Activated T-helper 2 cell treated with anti-CD3 and anti-CD28 coated beads, Interferon-gamma antibody, Interleukin-2, Interleukin-4, amounts not matched to agents 10 μg/mL and 5 μg/mL and 100 μg/mL, durations not matched to agents 14 hours and 24 hours and 36 hours (primary cell): ENCODE data around the gene FANCE. TPM values are rescaled to one million over a fixed set of nuclear protein-coding genes. Genes with fewer than 3 reads are reported as not detected.
"Not testable (repeated sequence)": the region's sequence is repeated elsewhere in the genome, so short reads cannot be mapped to it uniquely, and the experiment has no call there.

ENCODE experiments used
- DNase-seq: peaks from one replicate; pipeline ENCODE4 v3.0.0; 2021; ENCODE audit warnings: low spot score
- H3K27ac Mint-ChIP-seq: one replicate; pipeline ENCODE4 v1.8.0; 2021; ENCODE audit warnings: mixed read lengths
- H3K27me3 Mint-ChIP-seq: one replicate; pipeline ENCODE4 v1.8.0; 2021; ENCODE audit warnings: low read depth, mixed read lengths
- H3K36me3 Mint-ChIP-seq: one replicate; pipeline ENCODE4 v1.8.0; 2021; ENCODE audit warnings: low read depth, mixed read lengths
- H3K4me1 Mint-ChIP-seq: one replicate; pipeline ENCODE4 v1.8.0; 2021; ENCODE audit warnings: low read depth, mixed read lengths
- H3K4me3 Mint-ChIP-seq: one replicate; pipeline ENCODE4 v1.8.0; 2021; ENCODE audit warnings: low read depth, mild to moderate bottlenecking, moderate library complexity, mixed read lengths
- H3K9me3 Mint-ChIP-seq: one replicate; pipeline ENCODE4 v1.8.0; 2021; ENCODE audit warnings: mixed read lengths
- intact Hi-C: fragments of 100-400 bp; cut with micrococcal nuclease; formaldehyde crosslinking; loops from one replicate; pipeline ENCODE4 v1.15.1; 2023
- total RNA-seq: library from RNA; stranded (reverse); gene quantifications from 2 replicates; pipeline ENCODE4 v1.2.3, GENCODE V29; 2022

Gene FANCE
- total RNA-seq, 1 donor from 2014 or later, result 20.6 TPM

- H3K4me1 Mint-ChIP-seq, result no peaks in the 10 kb centered on the region
- no peaks in the 10 kb centered on the region for H3K9me3 Mint-ChIP-seq
- no peak overlapping the region for H3K4me3 Mint-ChIP-seq
- no peak overlapping the region for H3K27ac Mint-ChIP-seq
- peaks cover 30% of the 10 kb centered on the region for H3K27me3 Mint-ChIP-seq
- H3K36me3 Mint-ChIP-seq, result no peaks in the 10 kb centered on the region
- intact Hi-C loops, result no loop called here
- DNase-seq, result no peak
Observed at GRCh38 chr6:35505999-35506412, 53.9 kb downstream of the FANCE start.

DNA sequence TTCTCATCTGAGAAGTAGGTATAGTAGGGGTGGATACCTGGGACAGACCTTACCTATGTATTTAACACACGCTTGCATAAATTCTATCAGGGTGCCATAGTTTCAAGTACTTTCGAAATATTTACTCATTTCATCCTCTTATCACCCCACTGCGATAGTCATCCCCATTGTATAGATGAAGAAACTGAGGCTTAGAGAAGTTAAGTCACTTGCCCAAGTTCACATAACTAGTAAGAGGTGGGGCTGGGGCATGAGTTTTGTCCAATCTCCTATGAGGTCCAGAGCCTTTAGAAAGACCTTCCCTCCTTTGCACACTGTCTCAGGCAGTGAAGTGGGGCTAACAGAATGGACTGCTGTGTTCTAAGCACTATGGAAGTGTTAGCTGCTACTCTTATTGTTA, 54.4 kb downstream of the FANCE start:
- H3K4me3 Mint-ChIP-seq, result no peak overlapping the region
- H3K9me3 Mint-ChIP-seq, result no peaks in the 10 kb centered on the region
- no peak for DNase-seq
- no peaks in the 10 kb centered on the region for H3K4me1 Mint-ChIP-seq
- no peak overlapping the region for H3K27ac Mint-ChIP-seq
- no peaks in the 10 kb centered on the region for H3K36me3 Mint-ChIP-seq
- intact Hi-C loops, result no loop called here
- peaks cover 31% of the 10 kb centered on the region for H3K27me3 Mint-ChIP-seq

DNA sequence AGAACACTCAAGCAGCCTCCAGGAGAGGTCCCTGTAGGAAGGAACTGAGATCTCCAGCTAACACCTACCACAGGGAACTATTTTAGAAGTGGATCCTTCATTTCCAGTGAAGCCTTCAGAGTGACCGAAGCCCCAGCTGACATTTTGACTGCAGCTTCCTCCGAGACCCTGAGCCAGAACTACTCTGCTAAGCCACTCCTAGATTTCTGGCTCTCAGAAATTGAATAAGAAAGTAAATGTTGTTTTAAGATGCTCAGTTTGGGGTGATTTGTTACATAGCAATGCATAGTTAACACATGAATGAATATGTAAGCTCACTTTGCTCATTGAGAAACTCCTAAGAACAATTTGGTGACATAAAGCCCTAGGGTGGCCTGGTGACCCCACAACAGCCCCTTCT, 55.1 kb downstream of the FANCE start:
- Mint-ChIP-seq H3K27ac (no peak overlapping the region), H3K9me3 (no peaks in the 10 kb centered on the region), H3K4me1 (no peaks in the 10 kb centered on the region), H3K36me3 (no peaks in the 10 kb centered on the region), H3K27me3 (peaks cover 30% of the 10 kb centered on the region), H3K4me3 (no peak overlapping the region)
- intact Hi-C loops, result no loop called here
- no peak for DNase-seq

GRCh38 chr6:35508027-35508426, 55.9 kb downstream of the FANCE start:
- no peaks in the 10 kb centered on the region for H3K9me3 Mint-ChIP-seq
- intact Hi-C loops, result no loop called here
- H3K4me1 Mint-ChIP-seq, result no peaks in the 10 kb centered on the region
- no peak for DNase-seq
- no peak overlapping the region for H3K27ac Mint-ChIP-seq
- no peaks in the 10 kb centered on the region for H3K36me3 Mint-ChIP-seq
- H3K27me3 Mint-ChIP-seq, result peaks cover 36% of the 10 kb centered on the region
- H3K4me3 Mint-ChIP-seq, result no peak overlapping the region

GRCh38 chr6:35508542-35508941, 56.4 kb downstream of the FANCE start:
- Mint-ChIP-seq H3K4me3 (no peak overlapping the region), H3K4me1 (no peaks in the 10 kb centered on the region), H3K9me3 (no peaks in the 10 kb centered on the region), H3K27me3 (peaks cover 36% of the 10 kb centered on the region), H3K27ac (no peak overlapping the region), H3K36me3 (no peaks in the 10 kb centered on the region)
- no peak for DNase-seq
- intact Hi-C loops, result no loop called here

- Mint-ChIP-seq H3K4me3 (no peak overlapping the region), H3K4me1 (no peaks in the 10 kb centered on the region), H3K9me3 (no peaks in the 10 kb centered on the region), H3K36me3 (no peaks in the 10 kb centered on the region), H3K27ac (no peak overlapping the region), H3K27me3 (peaks cover 38% of the 10 kb centered on the region)
- intact Hi-C loops, result no loop called here
- no peak for DNase-seq
Observed at GRCh38 chr6:35510916-35511561, 58.9 kb downstream of the FANCE start.

- Mint-ChIP-seq H3K4me3 (no peak overlapping the region), H3K36me3 (no peaks in the 10 kb centered on the region), H3K9me3 (no peaks in the 10 kb centered on the region), H3K27me3 (peaks cover 35% of the 10 kb centered on the region), H3K27ac (no peak overlapping the region), H3K4me1 (peaks cover under 1% of the 10 kb centered on the region)
- DNase-seq, result no peak
- intact Hi-C loops, result no loop called here
Observed at GRCh38 chr6:35511562-35511941, 59.4 kb downstream of the FANCE start.

DNA sequence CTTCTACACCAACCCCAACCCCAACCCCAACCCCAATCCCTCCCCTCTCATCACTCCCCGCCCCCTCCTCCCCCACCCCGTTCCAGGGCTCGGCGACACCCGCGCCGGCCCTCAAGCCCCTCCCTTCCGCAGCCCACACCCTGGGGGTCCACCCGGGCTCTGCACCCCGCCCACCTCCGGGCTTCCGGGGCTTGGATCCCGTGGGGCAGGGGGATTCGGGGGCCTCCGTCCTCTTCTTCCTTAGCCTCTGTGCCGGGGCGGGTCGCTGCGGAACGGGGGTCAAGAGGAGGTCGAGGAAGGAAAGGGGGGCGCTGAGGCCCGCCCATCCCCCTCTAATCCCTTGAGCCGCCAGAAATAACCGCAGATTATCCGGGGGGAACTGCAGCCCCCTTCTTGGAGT, 59.9 kb downstream of the FANCE start:
- Mint-ChIP-seq H3K4me3 (no peak overlapping the region), H3K27me3 (peaks cover 35% of the 10 kb centered on the region), H3K27ac (no peak overlapping the region), H3K36me3 (no peaks in the 10 kb centered on the region), H3K9me3 (no peaks in the 10 kb centered on the region), H3K4me1 (peaks cover 2% of the 10 kb centered on the region)
- intact Hi-C loops, result no loop called here
- no peak for DNase-seq

DNA sequence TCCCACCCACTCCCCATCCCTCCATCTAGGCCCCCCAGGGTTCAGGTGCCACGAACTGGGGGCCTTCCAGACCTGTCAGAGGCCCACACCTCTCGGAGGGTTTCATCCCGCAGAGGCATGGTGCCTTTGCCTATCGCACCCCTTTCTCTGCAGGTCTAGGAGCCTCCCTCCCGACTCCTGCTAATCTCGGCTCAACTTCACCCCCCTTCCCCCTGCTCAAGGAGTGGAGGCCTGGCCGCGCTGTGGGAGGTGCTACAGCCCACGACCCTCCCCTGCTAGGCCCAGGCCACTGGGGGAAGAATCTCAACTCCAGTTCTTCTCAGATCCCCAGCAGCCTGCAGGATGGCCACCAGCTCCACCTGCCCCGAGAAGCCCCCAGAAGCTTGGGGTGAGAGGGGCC, 60.6 kb downstream of the FANCE start, which contains the start of gene TULP1:
Gene TULP1, minus strand, starts transcription at position 157 of the 400 bp plus-strand sequence. Its CDS starts 38 bp downstream, at position 119.
- DNase-seq, result no peak
- H3K36me3 Mint-ChIP-seq, result no peaks in the 10 kb centered on the region
- H3K4me3 Mint-ChIP-seq, result no peak within 1 kb of the TSS
- no peaks in the 10 kb centered on the region for H3K9me3 Mint-ChIP-seq
- H3K27ac Mint-ChIP-seq, result no peak within 1 kb of the TSS
- H3K27me3 Mint-ChIP-seq, result peaks cover 32% of the 10 kb centered on the region
- peaks cover 2% of the 10 kb centered on the region for H3K4me1 Mint-ChIP-seq
- intact Hi-C loops, result no loop called here

DNA sequence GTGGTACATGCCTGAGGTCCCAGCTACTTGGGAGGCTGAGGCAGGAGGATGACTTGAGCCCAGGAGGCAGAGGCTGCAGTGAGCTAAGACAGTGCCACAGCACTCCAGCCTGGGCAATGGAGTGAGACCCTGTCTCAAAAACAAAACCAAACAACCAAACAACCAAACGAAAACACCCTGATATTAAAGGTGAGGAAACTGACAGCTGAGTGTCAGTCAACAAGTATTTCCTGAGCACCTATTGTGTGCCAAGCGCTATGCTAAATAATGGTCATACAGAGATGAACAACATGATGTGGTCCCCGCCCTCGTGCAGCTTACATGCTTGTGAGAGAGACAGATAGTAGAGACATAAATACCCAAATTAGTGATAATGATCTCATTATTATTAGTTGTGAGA, 62.4 kb downstream of the FANCE start:
- intact Hi-C loops, result no loop called here
- no peaks in the 10 kb centered on the region for H3K9me3 Mint-ChIP-seq
- H3K27ac Mint-ChIP-seq, result no peak overlapping the region
- H3K36me3 Mint-ChIP-seq, result no peaks in the 10 kb centered on the region
- DNase-seq, result no peak
- no peak overlapping the region for H3K4me3 Mint-ChIP-seq
- H3K4me1 Mint-ChIP-seq, result peaks cover 2% of the 10 kb centered on the region
- peaks cover 25% of the 10 kb centered on the region for H3K27me3 Mint-ChIP-seq

- H3K4me1 Mint-ChIP-seq, H3K9me3 Mint-ChIP-seq, H3K4me3 Mint-ChIP-seq, H3K36me3 Mint-ChIP-seq, H3K27ac Mint-ChIP-seq, DNase-seq, intact Hi-C loops: not testable (repeated sequence)
- peaks cover 16% of the 10 kb centered on the region for H3K27me3 Mint-ChIP-seq
Observed at GRCh38 chr6:35515939-35516338, 63.8 kb downstream of the FANCE start.
